GM21619 (cell line): ENCODE data around the gene ASCC1.

ENCODE experiments used
- ATAC-seq: cut with Tn5 transposase; IDR thresholded peaks from one replicate; pipeline ENCODE4 v1.9.1; 2021; ENCODE audit not compliant: unreplicated experiment

Gene ASCC1

DNA sequence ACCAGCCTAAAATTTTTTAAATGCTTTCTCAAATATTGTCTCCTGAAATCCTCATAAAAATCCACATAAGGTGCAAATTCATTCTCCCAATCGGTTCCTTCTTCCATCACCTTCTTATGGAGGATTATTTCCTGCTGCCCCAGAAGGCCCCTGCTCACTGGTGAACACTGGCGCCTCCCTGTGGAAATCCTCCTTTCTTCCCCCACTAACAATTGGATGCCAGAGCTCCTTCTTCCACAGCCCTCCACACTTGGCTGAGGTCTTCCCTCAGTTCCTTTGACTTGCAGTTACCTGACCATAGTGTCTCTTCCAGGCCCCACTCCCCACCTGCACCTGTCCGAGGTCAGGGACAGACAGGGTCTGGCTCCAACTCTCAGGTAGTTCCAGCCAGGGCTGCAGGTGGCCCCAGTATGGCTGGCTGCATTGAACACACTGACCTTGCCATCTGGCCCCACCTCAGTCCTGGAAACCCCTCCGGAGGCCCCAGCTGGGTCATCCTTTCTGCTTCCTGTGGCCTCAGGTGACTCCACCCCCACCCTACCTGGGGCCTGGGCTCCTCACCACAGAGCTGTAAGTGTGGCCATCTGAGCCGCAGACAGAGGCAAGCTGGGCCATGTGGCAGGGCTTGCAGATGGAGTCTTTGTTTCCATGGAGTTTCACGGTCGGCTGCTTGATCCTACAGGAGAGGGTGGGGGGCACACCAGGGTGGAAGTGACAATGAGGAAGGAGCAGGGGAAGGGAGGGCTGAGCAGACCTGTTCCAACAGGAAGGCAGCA lies 146.1 kb downstream of the ASCC1 start:
- no peak for ATAC-seq

DNA sequence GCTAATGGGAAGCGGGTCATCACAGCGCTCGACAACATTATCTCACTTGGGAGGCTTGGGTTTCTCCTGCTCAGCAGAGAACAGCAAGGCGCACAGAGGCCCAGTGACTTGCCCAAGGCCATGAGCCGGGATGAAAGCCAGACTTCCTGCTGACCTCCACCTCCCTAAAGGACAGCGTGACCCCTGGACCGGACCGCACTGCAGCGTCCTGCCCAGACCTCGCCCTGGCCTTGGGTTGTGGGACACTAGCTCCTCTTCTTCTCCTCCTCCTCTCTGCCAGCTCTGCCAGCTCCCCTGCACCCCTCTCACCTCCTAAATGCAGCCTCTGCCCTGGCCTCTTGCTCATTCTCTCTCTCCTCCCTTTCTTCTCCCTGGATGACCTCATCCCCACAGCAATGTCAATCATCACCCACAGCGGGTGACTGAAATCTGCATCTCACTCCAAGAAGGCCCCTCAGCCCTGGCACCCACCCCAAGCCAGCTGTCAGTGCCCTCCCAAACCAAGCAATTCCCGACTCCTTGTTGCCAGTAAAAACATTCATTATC lies 147.1 kb downstream of the ASCC1 start:
- ATAC-seq: no peak

- ATAC-seq: no peak
Measured at GRCh38 chr10:72068126-72068765, 147.8 kb downstream of the ASCC1 start.

- no peak for ATAC-seq
Measured at GRCh38 chr10:72067463-72068125, 148.5 kb downstream of the ASCC1 start.

- ATAC-seq: no peak
Measured at GRCh38 chr10:72066318-72067284, 149.5 kb downstream of the ASCC1 start.

GRCh38 chr10:72065439-72066025 lies 150.5 kb downstream of the ASCC1 start:
- ATAC-seq: no peak

- no peak for ATAC-seq
Measured at GRCh38 chr10:72063703-72064391, 152.2 kb downstream of the ASCC1 start.

GRCh38 chr10:72062832-72063702 lies 153.0 kb downstream of the ASCC1 start:
- ATAC-seq: no peak

GRCh38 chr10:72062382-72062781 lies 153.7 kb downstream of the ASCC1 start:
- no peak for ATAC-seq

- no peak for ATAC-seq
Measured at GRCh38 chr10:72061930-72062329, 154.1 kb downstream of the ASCC1 start.

DNA sequence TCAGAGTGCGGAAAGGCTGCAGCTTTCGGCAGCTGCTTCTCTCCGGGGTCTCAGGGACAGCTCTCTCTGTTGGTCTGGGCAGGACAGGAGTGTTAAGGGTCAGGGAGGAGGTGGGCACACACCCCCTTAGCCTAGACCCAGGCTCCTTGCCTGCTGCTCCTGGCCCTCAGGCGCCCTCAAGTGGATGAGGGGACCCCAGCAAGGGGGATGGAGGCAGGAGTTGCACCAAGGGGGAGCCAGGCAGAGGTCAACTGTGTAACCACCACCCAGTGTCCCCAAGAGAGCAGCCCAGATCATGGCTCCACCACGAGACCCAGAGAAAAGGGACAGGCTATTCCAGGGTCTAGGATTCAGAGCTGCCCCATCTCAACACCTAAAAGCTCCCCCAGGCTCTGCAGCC lies 154.6 kb downstream of the ASCC1 start:
- no peak for ATAC-seq

DNA sequence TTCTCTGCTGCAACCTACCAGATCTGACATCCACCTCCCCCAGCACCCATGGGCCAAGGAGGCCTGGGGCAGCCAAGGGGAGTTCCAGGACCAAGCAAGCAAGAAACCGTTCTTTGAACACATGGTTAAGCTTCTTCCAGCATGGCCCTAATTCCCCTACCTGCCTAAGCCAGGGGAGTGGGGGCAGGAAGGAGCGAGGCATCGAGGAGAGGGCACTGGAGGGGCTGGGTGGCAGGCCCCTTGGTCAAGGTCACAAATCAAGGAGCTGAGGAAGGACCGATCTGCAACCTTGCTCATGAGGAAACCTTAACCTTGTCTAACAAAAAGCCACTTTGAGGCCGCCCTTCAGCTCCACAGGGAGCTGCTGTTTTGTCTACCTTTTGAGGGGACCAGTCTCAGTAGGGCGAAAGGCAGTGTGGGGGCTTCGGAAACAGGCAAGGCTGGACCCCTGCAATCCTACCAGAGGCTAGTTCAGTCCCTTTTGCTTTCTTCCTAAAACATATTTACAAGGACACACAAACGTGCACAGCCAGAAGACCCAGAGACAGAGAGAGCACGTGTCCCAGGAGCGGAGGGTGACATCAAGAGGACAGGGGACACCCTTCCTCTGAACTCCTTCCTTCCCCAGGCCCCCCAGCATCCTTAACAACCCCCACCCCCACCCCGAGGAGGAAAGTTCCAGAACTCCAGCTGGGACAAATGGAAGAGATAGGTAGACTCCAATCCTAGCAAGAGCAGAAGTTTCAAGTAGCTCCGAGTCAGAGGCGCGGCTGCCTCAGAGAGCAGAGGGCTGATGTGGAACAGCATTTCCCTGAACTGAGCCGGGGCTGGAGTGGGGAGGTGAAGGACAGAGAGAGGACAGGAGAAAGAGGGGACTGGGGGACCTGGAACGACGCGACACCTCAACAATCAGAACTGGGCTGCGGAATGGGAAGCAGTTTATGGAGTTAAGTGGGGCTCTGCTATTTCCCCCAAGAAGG lies 155.9 kb downstream of the ASCC1 start:
- ATAC-seq: no peak

- ATAC-seq: no peak
Measured at GRCh38 chr10:72058989-72059842, 156.9 kb downstream of the ASCC1 start.

DNA sequence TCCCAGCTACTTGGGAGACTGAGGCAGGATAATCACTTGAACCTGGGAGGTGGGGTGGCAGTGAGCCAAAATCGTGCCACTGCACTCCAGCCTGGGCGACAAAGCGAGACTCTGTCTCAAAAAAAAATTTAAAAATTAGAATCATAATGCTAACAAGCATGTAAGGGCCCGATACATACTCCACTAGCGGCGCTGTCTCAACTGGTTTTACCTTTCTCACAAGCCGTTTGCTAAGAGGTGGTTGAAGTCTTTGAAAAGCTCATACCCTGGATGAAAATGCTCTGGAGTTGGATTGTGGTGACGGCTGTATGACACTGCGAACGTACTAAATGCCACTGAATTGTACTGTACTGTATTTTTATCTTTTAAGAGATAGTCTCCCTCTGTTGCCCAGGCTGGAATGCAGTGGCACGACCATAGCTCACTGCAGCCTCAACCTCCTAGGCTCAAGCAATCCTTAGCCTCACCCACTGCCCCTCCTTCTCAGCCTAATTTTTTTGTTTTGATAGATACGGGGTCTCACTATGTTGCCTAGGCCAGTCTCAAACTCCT lies 157.7 kb downstream of the ASCC1 start:
- no peak for ATAC-seq

- ATAC-seq: no peak
Measured at GRCh38 chr10:72056932-72057751, 158.9 kb downstream of the ASCC1 start.
